GM23248 (cell line): Measurements from ENCODE around the gene SNX15. TPM values are rescaled to one million over a fixed set of nuclear protein-coding genes. Genes with fewer than 3 reads are reported as not detected.
"Not testable (repeated sequence)": the region's sequence is repeated elsewhere in the genome, so short reads cannot be mapped to it uniquely, and the experiment has no call there.

ENCODE experiments used
- DNase-seq: peaks from one replicate; pipeline ENCODE4 v3.0.0-alpha.2; 2015
- H2AFZ ChIP-seq: fragments of 200-600 bp; sonication (generic); 2 replicates; pipeline ENCODE4 v1.6.1; 2016; ENCODE audit warnings: antibody characterized with exemption
- H3F3A ChIP-seq: fragments of 200-600 bp; sonication (generic); 2 replicates; pipeline ENCODE4 v1.6.1; 2016; ENCODE audit warnings: mild to moderate bottlenecking, antibody characterized with exemption, mixed run types; ENCODE audit not compliant: insufficient read depth
- H3K27ac ChIP-seq: fragments of 200-600 bp; sonication (generic); 2 replicates; pipeline ENCODE4 v1.5.1; 2016; ENCODE audit warnings: mild to moderate bottlenecking
- H3K27me3 ChIP-seq: fragments of 200-600 bp; sonication (generic); replicated peaks from 2 replicates; pipeline ENCODE4 v1.6.1; 2016; ENCODE audit warnings: mild to moderate bottlenecking; ENCODE audit not compliant: insufficient read depth
- H3K36me3 ChIP-seq: fragments of 200-600 bp; sonication (generic); 2 replicates; pipeline ENCODE4 v1.6.1; 2016; ENCODE audit warnings: low read depth, mild to moderate bottlenecking
- H3K4me1 ChIP-seq: fragments of 200-600 bp; sonication (generic); 2 replicates; pipeline ENCODE4 v1.6.1; 2016; ENCODE audit warnings: mild to moderate bottlenecking; ENCODE audit not compliant: insufficient read depth
- H3K4me2 ChIP-seq: fragments of 200-600 bp; sonication (generic); one replicate; pipeline ENCODE4 v1.6.1; 2016; ENCODE audit warnings: mild to moderate bottlenecking; ENCODE audit not compliant: unreplicated experiment
- H3K4me3 ChIP-seq: fragments of 200-600 bp; sonication (generic); 2 replicates; pipeline ENCODE4 v1.5.1; 2016; ENCODE audit warnings: mild to moderate bottlenecking
- H3K79me2 ChIP-seq: fragments of 200-600 bp; sonication (generic); 2 replicates; pipeline ENCODE4 v1.6.1; 2016; ENCODE audit warnings: mild to moderate bottlenecking; ENCODE audit not compliant: insufficient read depth
- H3K9ac ChIP-seq: fragments of 200-600 bp; sonication (generic); 2 replicates; pipeline ENCODE4 v1.6.1; 2016; ENCODE audit warnings: mild to moderate bottlenecking
- H3K9me2 ChIP-seq: fragments of 200-600 bp; sonication (generic); 2 replicates; pipeline ENCODE4 v1.6.1; 2016; ENCODE audit warnings: mixed run types, mild to moderate bottlenecking, moderate library complexity; ENCODE audit not compliant: insufficient read depth
- H3K9me3 ChIP-seq: fragments of 200-600 bp; sonication (generic); one replicate; pipeline ENCODE4 v1.6.1; 2017; ENCODE audit warnings: low read depth
- H4K20me1 ChIP-seq: fragments of 200-600 bp; sonication (generic); 2 replicates; pipeline ENCODE4 v1.6.0; 2016; ENCODE audit not compliant: insufficient read depth
- EZH2 ChIP-seq: fragments of 200-600 bp; sonication (generic); IDR thresholded peaks from 2 replicates; pipeline ENCODE4 v1.6.1; 2018; ENCODE audit warnings: antibody characterized with exemption, mild to moderate bottlenecking; ENCODE audit not compliant: insufficient read depth, poor library complexity, severe bottlenecking
- EZH2phosphoT487 ChIP-seq: fragments of 200-600 bp; sonication (generic); IDR thresholded peaks from 2 replicates; pipeline ENCODE4 v1.6.1; 2018; ENCODE audit warnings: antibody characterized with exemption, moderate library complexity, mild to moderate bottlenecking, low read depth; ENCODE audit not compliant: insufficient read depth
- WGBS, 2 experiments: methylation state at CpG; one replicate each; pipeline ENCODE4 v1.1.6; 2015 to 2017; ENCODE audit warnings: low lambda C conversion rate in 2 of 2, low coverage in 1 of 2; ENCODE audit errors: missing lambda C conversion rate in 2 of 2; 5-methylcytosine and 5-hydroxymethylcytosine counted together
- in situ Hi-C: fragments of 300-500 bp; cut with MboI; formaldehyde crosslinking; loops from 2 replicates; pipeline ENCODE4 v1.15.0; 2020
- polyA plus RNA-seq: library from polyadenylated mRNA; unstranded; fragments of >200 nt; fragmentation: Nextera tagmentation; extraction: Ambion mirVana; gene quantifications from 2 replicates; pipeline ENCODE4 v1.2.1, GENCODE V29; 2016
- total RNA-seq: library from RNA; depleted of rRNA; stranded (reverse); fragments of >200 nt; shearing (Covaris generic); gene quantifications from 2 replicates; pipeline ENCODE4 v1.2.3, GENCODE V29; 2014

The SNX15 gene
- total and polyA plus RNA-seq, 2 experiments from 2014 or later, result 17.2 to 17.5 TPM

DNA sequence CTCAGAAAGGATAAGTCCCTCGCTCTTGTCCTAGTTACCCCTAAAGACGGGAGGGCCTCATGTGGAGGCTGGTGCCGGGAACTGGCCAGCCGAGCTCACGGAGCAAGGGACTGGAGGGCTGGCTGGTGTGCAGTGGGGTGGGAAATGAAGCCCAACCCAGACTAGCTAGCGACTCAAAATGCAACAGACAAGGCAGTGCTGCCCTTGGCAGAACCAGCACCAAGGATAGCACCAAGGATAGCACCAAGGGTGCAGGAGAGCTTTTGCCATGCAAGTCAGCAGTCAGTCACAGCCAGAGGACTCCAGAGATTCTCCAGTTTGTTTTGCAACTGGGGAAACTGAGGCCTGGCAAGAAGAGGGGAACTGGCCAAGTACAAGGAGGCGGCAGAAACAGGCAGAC is 24.0 kb upstream of the SNX15 start:
- Histone ChIP-seq H3F3A (peaks cover 4% of the 10 kb centered on the region; the same call in 1 of the 2 replicates), H2AFZ (no peak overlapping the region), H3K4me3 (no peak overlapping the region), H3K27me3 (no peaks in the 10 kb centered on the region), H3K4me1 (peaks cover 24% of the 10 kb centered on the region), H3K9me3 (no peaks in the 10 kb centered on the region), H3K9me2 (no peaks in the 10 kb centered on the region), H3K36me3 (no peaks in the 10 kb centered on the region), H3K27ac (no peak overlapping the region), H3K79me2 (no peaks in the 10 kb centered on the region), H3K4me2 (no peak overlapping the region), H3K9ac (no peak overlapping the region), H4K20me1 (no peaks in the 10 kb centered on the region)
- DNase-seq, result peak; percentile 65
- in situ Hi-C loops, result no loop called here
- TF ChIP-seq EZH2 (no peak), EZH2phosphoT487 (no peak)
- WGBS, 2 experiments, result 68 to 69% methylated on average over 7 of the region's 7 CpGs

DNA sequence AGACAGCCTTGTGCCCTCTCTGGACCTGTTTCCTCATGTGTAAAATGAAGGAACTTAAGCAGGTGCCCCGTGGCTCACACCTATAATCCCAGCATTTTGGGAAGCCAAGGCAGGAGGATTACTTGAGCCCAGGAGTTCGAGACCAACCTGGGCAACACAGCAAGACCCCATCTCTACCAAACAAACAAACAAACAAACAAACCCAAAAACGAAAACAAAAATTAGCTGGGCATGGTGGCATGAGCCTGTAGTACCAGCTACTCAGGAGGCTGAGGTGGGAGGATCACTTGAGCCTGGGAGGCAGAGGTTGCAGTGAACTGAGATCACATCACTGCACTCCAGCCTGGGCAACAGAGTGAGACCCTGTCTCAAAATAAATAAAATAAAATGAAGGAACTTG is 23.3 kb upstream of the SNX15 start:
- H3K9me2 ChIP-seq, H3K9ac ChIP-seq, H3K27me3 ChIP-seq, H3K27ac ChIP-seq, in situ Hi-C loops, H3K36me3 ChIP-seq, H2AFZ ChIP-seq, H4K20me1 ChIP-seq, H3F3A ChIP-seq, H3K79me2 ChIP-seq, H3K4me2 ChIP-seq, H3K9me3 ChIP-seq, DNase-seq, H3K4me3 ChIP-seq: not testable (repeated sequence)
- peaks cover 26% of the 10 kb centered on the region for H3K4me1 ChIP-seq
- WGBS, 2 experiments, result 65 to 69% methylated on average over 3 of the region's 3 CpGs

DNA sequence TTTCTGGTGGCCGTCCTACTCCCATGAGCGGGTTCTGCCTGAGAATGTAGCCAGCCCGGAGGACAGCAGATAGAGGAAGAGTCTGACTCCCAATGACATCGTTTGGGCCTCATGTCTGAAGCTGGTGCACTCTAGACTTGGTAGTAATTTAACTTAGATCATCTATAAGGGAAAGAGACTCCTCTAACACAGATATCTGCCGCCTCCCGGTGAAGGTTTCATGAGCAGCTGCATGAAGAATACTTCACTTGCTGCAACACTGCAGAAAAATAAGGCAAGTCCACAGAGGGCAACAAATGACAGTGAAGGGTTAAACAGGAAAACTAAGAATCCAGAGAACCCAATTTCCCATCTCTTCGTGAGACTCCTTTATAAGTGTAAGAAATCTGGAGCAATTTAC is 19.2 kb upstream of the SNX15 start:
- no peak overlapping the region for H3K9ac ChIP-seq
- peaks cover 7% of the 10 kb centered on the region; the same call in 1 of the 2 replicates for H3F3A ChIP-seq
- H3K4me2 ChIP-seq, result no peak overlapping the region
- H3K4me1 ChIP-seq, result peaks cover 28% of the 10 kb centered on the region
- no peaks in the 10 kb centered on the region for H3K27me3 ChIP-seq
- H4K20me1 ChIP-seq, result no peaks in the 10 kb centered on the region
- DNase-seq, result no peak
- no peaks in the 10 kb centered on the region for H3K9me2 ChIP-seq
- WGBS, 2 experiments, result 72 to 73% methylated on average over 7 of the region's 7 CpGs
- no peaks in the 10 kb centered on the region for H3K9me3 ChIP-seq
- no peak overlapping the region for H3K4me3 ChIP-seq
- 0 out of 2 replicates have a peak overlapping the region, but pooled peaks have one; percentile 7 for H2AFZ ChIP-seq
- in situ Hi-C loops, result no loop called here
- H3K79me2 ChIP-seq, result no peaks in the 10 kb centered on the region
- H3K27ac ChIP-seq, result peak overlapping the region; percentile 88
- H3K36me3 ChIP-seq, result no peaks in the 10 kb centered on the region
- TF ChIP-seq EZH2 (no peak), EZH2phosphoT487 (no peak)

DNA sequence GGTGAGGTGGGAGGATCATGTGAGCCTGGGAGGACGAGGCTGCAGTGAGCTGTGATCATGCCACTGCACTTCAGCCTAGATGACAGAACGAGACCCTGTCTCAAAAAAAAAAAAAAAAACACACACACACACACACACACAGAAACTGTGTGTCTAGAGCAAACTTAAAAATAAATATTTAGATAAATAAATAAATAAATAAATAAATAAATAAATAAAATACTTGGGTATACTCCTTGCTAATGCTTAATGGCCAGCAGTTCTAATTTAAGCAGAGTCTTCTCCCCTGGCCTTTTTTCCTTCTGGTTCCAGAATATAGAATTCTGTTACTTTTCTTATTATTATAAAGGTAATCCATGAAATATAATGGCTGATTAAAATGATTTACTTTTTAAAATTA is 18.4 kb upstream of the SNX15 start:
- no peak overlapping the region for H3K4me2 ChIP-seq
- H3K4me3 ChIP-seq, result no peak overlapping the region
- in situ Hi-C loops, result no loop called here
- no peak overlapping the region for H2AFZ ChIP-seq
- no peaks in the 10 kb centered on the region for H3K27me3 ChIP-seq
- H3K4me1 ChIP-seq, result peaks cover 32% of the 10 kb centered on the region
- H3K79me2 ChIP-seq, result no peaks in the 10 kb centered on the region
- H3K9me2 ChIP-seq, result no peaks in the 10 kb centered on the region
- no peaks in the 10 kb centered on the region for H4K20me1 ChIP-seq
- no peak for DNase-seq
- 93 to 98% methylated on average over 2 of the region's 2 CpGs for WGBS, 2 experiments
- H3K9me3 ChIP-seq, result no peaks in the 10 kb centered on the region
- no peak for TF ChIP-seq EZH2phosphoT487
- H3F3A ChIP-seq, result peaks cover 7% of the 10 kb centered on the region; the same call in 1 of the 2 replicates
- no peak overlapping the region for H3K27ac ChIP-seq
- H3K9ac ChIP-seq, result no peak overlapping the region
- no peaks in the 10 kb centered on the region for H3K36me3 ChIP-seq

DNA sequence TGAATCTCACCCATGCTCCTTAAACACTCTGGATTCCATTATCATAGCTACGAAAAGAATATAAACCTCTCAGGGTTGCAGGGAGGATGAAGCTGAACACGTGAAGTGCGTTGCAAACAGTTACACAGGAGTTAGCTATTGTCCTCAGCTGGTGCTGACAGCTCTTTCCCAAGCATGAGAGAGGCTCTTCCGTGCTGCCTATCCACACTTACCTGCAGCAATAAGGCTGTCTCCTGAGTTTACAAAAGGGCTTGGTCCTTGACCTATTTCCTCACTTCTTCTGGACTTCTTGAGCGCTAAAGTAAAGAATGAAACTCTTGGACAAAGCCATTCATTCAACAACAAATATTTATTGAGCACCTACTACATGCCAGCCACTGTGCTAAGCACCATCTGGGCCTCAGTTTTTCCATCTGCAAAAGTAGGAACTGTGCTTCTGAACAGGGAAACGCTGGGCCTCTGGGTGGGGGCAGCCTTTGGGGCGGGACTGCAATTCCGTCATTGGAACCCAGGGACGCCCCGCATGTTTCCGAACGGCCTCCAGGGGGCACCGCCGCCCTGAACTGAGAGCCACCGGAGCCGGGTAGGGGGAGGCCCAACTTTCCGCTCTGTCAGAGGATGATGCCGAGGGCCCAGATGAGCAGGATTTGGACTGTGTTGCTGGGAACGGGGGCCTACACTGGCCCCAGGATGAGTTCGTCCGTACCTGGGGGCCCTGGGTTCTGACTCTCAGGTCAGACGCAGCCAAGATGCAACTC is 13.9 kb upstream of the SNX15 start:
- no peaks in the 10 kb centered on the region for H3K9me2 ChIP-seq
- peak; percentile 94 for DNase-seq
- no peaks in the 10 kb centered on the region for H3K9me3 ChIP-seq
- H3F3A ChIP-seq, result 0 out of 2 replicates have a peak, but pooled peaks cover 3% of the 10 kb centered on the region
- H4K20me1 ChIP-seq, result no peaks in the 10 kb centered on the region
- 13 to 19% methylated on average over 16 to 22 of the region's 22 CpGs for WGBS, 2 experiments
- H3K27ac ChIP-seq, result peak overlapping the region; percentile 97
- peaks cover 7% of the 10 kb centered on the region; the same call in 1 of the 2 replicates for H3K4me1 ChIP-seq
- H3K36me3 ChIP-seq, result no peaks in the 10 kb centered on the region
- H3K79me2 ChIP-seq, result peaks cover 18% of the 10 kb centered on the region
- peak overlapping the region; percentile 96 for H3K4me2 ChIP-seq
- no peaks in the 10 kb centered on the region for H3K27me3 ChIP-seq
- peak overlapping the region; percentile 97 for H2AFZ ChIP-seq
- TF ChIP-seq EZH2phosphoT487 (no peak), EZH2 (no peak)
- H3K9ac ChIP-seq, result peak overlapping the region; percentile 96
- in situ Hi-C loops, result no loop called here
- H3K4me3 ChIP-seq, result peak overlapping the region; percentile 83
